Measurements from ENCODE around the gene RAPSN.

GRCh38 chr11:47441421-47441820, 7.5 kb downstream of the RAPSN start:
- TF ChIP-seq, protein P1, sequence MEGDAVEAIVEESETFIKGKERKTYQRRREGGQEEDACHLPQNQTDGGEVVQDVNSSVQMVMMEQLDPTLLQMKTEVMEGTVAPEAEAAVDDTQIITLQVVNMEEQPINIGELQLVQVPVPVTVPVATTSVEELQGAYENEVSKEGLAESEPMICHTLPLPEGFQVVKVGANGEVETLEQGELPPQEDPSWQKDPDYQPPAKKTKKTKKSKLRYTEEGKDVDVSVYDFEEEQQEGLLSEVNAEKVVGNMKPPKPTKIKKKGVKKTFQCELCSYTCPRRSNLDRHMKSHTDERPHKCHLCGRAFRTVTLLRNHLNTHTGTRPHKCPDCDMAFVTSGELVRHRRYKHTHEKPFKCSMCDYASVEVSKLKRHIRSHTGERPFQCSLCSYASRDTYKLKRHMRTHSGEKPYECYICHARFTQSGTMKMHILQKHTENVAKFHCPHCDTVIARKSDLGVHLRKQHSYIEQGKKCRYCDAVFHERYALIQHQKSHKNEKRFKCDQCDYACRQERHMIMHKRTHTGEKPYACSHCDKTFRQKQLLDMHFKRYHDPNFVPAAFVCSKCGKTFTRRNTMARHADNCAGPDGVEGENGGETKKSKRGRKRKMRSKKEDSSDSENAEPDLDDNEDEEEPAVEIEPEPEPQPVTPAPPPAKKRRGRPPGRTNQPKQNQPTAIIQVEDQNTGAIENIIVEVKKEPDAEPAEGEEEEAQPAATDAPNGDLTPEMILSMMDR (conservative IDR thresholded peaks at IDR 0.05; ENCODE audit: low read depth, low read length), result no peak
- no peak for TF ChIP-seq EZH2 (IDR thresholded peaks at IDR 0.05; ENCODE audit: borderline replicate concordance, low read depth, low read length, poor library complexity, severe bottlenecking)
